GM21423 (cell line): ENCODE results near the gene SCFD2.

Experiments
- ATAC-seq: cut with Tn5 transposase; IDR thresholded peaks from one replicate; pipeline ENCODE4 v1.9.1; 2021; ENCODE audit warnings: mild to moderate bottlenecking, moderate library complexity; ENCODE audit not compliant: unreplicated experiment

The SCFD2 gene

GRCh38 chr4:52866734-52867133 is 499.1 kb downstream of the SCFD2 start:
- no peak for ATAC-seq

GRCh38 chr4:52865300-52865699 is 500.6 kb downstream of the SCFD2 start:
- ATAC-seq: no peak

GRCh38 chr4:52864793-52865192 is 501.1 kb downstream of the SCFD2 start:
- ATAC-seq: no peak

GRCh38 chr4:52863324-52863723 is 502.5 kb downstream of the SCFD2 start:
- no peak for ATAC-seq

- no peak for ATAC-seq
Measured at GRCh38 chr4:52862639-52863161, 503.2 kb downstream of the SCFD2 start.

DNA sequence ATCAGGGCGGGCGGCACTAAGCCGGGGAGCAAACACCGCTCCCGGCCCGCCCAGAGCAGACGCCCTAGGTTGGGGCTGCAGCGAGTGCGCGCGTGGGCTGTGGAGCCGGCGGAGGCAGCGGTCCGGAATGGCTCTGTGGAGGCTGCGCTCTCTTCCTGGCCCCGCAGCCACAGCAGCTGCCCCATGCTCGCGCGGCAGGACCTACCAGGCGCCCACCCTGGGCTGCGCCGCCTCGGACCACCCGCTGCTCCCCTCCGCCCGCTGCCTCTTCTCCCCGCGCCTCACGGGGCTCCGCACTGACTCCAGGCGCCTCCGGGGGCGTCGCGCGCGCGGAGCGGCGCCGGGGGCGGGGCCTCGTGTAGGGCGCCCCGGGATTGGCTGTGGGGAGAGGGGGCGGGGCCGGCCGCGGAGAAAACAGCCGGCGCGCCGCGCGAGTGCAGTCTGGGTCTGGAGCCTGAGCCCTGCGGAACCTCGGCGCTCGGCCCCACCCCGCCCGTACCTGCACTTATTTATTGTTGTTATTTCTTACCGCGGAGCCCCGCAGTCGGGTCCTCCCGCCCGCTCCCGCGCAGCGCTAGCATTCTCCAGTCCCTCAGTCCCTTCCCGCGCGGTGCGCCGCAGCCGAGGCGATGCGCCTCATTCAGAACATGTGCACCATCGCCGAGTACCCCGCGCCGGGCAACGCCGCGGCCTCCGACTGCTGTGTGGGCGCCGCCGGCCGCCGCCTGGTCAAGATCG is 503.8 kb downstream of the SCFD2 start, which contains the start of gene RASL11B:
Gene RASL11B, plus strand, starts transcription at position 439 of the 738 bp plus-strand sequence. Its CDS starts 191 bp downstream, at position 630.
- peak; percentile 100 for ATAC-seq

GRCh38 chr4:52861171-52861823 is 504.6 kb downstream of the SCFD2 start:
- no peak for ATAC-seq

- ATAC-seq: no peak
Measured at GRCh38 chr4:52860361-52860760, 505.5 kb downstream of the SCFD2 start.

GRCh38 chr4:52856801-52857200 is 509.1 kb downstream of the SCFD2 start:
- ATAC-seq: no peak

DNA sequence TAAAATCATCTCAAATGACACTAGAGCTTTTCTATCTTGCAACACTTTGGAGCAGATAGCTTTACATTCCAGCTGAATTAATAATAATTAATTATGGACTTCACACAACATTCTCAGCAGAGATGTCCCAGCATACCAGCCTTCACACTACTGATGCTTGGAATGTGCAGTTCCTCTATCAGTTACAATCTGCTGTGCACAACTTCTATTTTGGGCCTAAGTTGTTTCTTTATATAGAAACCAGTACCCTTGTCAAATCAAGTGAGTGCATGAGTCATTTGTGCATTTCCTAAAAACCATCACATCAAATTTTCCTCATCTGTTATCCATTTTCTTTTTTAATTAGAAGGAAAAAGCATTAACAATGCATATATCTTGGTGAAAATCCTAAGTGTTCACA is 512.5 kb downstream of the SCFD2 start:
- no peak for ATAC-seq

DNA sequence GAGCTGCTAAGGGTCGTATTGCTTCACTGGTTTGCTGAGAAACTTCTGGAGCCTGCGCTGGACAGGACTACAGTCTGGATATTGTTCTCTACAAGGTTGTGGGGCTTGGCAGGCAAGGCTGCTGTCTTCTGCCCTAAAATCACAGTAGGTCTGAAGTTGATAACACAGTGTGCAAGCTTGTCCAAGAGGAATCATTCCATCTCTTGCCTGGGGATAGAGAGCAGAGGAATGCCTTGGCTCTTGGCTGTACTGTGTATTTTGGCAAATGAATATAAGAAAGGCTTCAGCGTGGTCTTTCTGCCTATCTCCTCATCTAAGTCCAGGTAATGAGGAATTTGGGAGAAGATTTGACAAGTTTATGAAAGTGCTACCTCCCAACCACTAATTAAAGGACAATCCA is 513.1 kb downstream of the SCFD2 start:
- ATAC-seq: no peak

- no peak for ATAC-seq
Measured at GRCh38 chr4:52852041-52852440, 513.8 kb downstream of the SCFD2 start.

DNA sequence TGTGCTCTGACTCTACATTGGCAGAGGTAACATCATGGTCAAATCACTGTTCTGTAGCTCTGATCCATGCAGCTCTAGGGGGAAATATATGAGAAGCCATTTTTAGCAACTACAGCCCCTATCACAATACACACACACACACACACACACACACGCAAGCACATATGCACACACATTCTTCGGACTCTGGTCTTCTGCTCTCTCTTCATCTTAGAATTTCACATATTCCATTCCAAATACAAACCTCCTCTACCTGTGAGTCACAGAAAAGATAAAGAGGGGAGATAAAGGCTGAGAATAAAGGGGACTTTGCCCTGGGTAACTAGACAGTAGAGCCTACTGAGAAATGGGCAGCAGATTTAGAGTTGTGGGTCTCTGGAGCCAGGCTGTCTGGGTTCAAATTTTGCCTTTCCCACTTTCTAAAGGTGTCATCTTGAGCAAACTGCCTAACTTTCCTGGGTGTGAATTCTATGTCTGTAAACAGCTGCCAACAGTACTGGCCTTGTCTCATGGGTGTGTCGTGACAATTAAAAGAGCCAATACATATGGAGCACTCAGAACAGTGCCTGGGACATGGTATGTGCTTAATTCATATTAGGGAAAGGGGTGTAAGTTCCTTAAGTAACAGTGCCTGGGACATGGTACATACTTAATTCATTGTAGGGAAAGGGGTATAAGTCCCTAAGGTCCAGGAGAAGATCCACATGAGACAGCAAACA is 515.3 kb downstream of the SCFD2 start:
- ATAC-seq: no peak

- no peak for ATAC-seq
Measured at GRCh38 chr4:52848254-52848653, 517.6 kb downstream of the SCFD2 start.

- ATAC-seq: no peak
Measured at GRCh38 chr4:52846502-52846901, 519.4 kb downstream of the SCFD2 start.

DNA sequence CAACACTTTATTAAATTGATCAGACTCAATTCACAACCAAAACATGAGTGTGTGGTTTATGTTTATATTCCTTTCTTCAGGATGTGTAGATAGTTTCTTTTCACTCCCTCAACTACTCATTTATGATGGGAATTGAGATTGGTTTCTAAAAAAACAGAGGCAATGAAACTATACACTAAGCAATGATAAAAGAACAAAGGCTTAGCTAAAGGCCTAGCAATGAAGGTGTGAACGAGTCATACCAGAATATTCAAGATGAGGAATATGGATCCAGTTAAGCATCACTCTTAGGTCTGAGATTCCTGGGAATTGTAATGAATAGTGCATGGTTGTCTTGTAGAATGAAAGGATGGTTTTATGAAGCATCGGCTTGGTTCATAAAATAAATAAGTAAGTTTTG is 521.3 kb downstream of the SCFD2 start:
- ATAC-seq: no peak

- ATAC-seq: peak; percentile 55
Measured at GRCh38 chr4:52843958-52844357, 521.9 kb downstream of the SCFD2 start.

DNA sequence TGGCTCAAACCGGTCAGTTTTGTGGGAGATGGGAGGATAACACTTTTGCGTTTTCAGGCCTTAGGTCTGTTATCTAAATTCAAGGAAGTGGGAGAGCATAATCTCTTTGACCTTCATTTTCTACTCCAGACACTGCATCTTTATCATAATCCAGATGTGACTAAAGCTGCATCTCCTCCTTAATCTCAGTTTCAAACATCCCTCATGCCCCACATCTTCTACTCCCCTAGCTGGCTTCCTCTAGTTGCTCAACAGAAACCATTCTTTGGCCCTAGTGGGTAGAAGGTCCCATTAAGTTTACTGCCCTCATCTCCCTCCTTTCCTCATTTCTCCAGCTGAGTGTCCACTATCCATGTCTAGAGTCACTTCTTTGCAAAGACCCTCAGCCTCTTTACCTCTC is 522.5 kb downstream of the SCFD2 start:
- ATAC-seq: no peak

- ATAC-seq: no peak
Measured at GRCh38 chr4:52842792-52843191, 523.1 kb downstream of the SCFD2 start.

GRCh38 chr4:52841682-52842456 is 524.0 kb downstream of the SCFD2 start:
- no peak for ATAC-seq
